NCI-H2227 treated with DMSO at 0.1 percent for 48 hours (cell line): ENCODE measurements around the gene OR6J1.
A peak's percentile ranks its signal among the peaks of the same experiment; 100 is the strongest.
"Not testable (repeated sequence)": the region's sequence is repeated elsewhere in the genome, so short reads cannot be mapped to it uniquely, and the experiment has no call there.

Experiments used
- DNase-seq: peaks from one replicate; lab custom pipeline; 2025; lab: John Stamatoyannopoulos, UW

The OR6J1 gene

DNA sequence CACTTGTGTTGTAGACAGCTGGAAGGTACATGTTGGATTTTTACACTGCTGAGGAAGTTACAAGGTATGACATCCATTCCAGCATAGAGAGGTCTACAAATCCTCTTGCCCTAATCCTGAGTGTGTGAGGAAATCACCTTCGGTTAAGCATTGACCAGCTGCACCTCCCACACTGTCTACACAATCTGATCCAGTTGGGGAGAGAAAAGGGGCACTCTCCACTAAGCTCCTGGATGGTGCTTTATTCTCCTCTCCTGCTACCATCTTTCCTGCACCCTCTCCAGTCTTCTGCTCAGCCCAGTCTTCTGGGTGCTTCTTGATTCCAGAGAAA, at the start of gene OR6J1:
Gene OR6J1 (minus strand): TSS at position 48 of the 331 bp plus-strand sequence. CDS start 9,541 bp downstream, outside the sequence.
- no peak for DNase-seq

GRCh38 chr14:22692194-22692593, 48.0 kb upstream of the OR6J1 start:
- DNase-seq: no peak

DNA sequence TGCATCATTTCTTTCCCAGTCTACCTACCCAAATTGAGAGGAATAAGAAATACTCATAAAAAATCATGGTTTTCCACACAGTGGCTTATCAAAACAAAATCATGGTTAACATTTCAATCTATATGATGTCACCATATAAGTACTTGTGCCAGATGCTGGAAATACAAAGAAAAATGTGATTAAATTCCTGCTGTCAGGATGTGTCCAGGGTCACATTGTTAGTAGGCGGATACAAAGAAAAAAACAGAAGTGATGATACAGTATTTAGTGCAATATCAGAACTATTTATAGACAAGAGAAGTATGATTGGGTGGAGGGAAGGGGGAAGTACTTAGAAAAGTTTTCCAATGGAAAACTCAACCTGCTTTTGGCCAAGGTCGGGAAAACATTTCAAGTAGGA, 47.0 kb upstream of the OR6J1 start:
- no peak for DNase-seq

DNA sequence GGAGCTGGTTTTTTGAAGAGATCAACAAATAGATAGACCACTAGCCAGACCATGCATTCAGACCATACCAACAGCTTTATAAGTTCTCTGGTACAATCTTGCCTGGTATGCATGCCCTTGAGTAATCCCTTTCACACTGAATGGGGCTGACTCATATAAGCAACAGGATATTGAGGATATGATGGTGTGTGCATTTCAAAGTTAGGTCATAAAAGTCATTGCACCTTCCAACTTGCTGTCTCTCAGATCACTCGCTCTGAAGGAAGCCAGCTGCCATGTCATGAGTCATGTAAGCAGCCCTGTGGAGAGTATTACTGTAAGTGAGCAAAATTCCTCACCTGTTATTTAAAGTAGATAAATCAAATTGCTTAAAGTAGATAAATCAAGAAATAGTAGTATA, 45.0 kb upstream of the OR6J1 start:
- no peak for DNase-seq

DNA sequence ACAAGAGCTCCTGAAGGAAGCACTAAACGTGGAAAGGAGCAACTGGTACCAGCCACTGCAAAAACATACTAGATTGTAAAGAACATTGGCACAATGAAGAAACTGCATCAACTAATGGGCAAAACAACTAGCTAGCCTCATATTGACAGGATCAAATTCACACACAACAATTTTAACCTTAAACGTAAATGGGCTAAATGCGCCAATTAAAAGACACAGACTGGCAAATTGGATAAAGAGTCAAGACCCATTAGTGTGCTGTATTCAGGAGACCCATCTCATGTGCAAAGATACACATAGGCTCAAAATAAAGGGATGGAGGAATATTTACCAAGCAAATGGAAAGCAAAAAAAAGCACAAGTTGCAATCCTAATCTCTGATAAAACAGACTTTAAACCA, 43.8 kb upstream of the OR6J1 start:
- not testable (repeated sequence) for DNase-seq

- not testable (repeated sequence) for DNase-seq
These were observed 42.0 kb upstream of the OR6J1 start for GRCh38 chr14:22686176-22686611.

DNA sequence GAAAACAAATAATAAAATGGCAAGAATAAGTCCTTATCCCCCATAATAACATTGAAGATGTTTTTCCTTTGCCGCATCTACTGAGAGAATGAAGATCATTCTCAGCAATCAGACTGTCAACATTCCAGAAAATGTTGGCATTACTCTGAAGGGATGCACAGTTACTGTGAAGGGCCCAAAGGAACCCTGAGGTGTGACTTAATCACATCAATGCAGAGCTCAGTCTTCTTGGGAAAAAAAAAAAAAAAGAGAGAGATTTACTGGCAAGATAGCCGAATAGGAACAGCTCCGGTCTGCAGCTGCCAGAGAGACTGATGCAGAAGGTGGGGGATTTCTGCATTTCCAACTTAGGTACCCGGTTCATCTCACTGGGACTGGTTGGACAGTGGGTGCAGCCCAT, 41.3 kb upstream of the OR6J1 start:
- no peak for DNase-seq

DNA sequence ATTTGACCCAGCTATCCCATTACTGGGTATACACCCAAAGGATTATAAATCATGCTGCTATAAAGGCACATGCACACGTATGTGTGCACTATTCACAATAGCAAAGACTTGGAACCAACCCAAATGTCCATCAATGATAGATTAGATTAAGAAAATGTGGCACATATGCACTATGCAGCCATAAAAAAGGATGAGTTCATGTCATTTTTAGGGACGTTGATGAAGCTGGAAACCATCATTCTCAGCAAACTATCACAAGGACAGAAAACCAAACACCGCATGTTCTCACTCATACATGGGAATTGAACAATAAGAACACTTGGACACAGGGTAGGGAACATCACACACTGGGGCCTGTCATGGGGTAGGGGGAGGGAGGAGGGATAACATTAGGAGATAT, 39.3 kb upstream of the OR6J1 start:
- DNase-seq: not testable (repeated sequence)

GRCh38 chr14:22678221-22678620, 34.1 kb upstream of the OR6J1 start:
- no peak for DNase-seq

DNA sequence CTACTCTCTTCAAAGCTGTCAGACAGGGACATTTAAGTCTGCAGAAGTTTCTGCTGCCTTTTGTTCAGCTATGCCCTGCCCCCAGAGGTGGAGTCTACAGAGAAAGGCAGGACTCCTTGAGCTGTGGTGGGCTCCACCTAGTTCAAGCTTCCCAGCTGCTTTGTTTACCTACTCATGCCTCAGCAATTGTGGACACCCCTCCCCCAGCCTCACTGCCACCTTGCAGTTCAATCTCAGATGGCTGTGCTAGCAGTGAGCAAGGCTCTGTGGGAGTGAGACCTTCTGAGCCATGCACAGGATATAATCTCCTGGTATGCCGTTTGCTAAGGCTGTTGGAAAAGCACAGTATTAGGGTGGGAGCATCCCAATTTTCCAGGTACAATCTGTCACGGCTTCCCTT, 33.4 kb upstream of the OR6J1 start:
- DNase-seq: not testable (repeated sequence)

GRCh38 chr14:22671622-22672021, 27.5 kb upstream of the OR6J1 start:
- DNase-seq: no peak

GRCh38 chr14:22668863-22669262, 24.7 kb upstream of the OR6J1 start:
- no peak for DNase-seq

- DNase-seq: no peak
These were observed 24.3 kb upstream of the OR6J1 start for GRCh38 chr14:22668417-22668816.

GRCh38 chr14:22667881-22668280, 23.7 kb upstream of the OR6J1 start:
- no peak for DNase-seq

DNA sequence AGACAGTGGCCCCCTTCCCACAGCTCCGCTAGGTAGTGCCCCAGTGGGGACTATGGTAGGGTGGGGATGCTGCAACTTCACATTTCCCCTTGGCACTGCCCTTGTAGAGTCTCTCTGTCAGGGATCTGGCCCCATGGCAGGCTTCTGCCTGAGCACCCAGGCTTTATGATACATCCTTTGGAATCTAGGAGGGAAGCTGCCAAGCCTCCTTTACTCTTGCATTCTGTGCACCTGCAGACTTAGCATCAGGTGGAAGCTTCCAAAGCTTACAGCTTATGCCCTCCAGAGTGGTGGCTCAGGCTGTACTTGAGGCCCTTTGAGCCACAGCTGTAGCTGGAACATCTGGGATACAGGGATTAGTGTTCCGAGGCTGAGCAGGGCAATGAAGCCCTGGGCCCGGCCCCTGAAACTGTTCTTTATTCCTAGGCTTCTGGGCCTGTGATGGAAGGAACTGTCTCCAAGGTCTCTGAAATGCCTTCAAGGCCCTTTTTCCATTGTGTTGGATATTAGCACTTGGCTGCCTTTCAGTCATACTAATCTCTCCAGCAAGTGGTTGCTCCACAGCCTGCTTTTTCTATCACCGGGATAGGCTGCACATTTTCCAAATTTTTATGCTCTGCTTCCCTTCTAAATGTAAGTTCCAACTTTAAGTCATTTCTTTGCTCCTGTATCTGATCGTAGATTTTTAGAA, 22.2 kb upstream of the OR6J1 start:
- DNase-seq: no peak

- DNase-seq: no peak
These were observed 20.1 kb upstream of the OR6J1 start for GRCh38 chr14:22664261-22664660.

- DNase-seq: no peak
These were observed 16.5 kb upstream of the OR6J1 start for GRCh38 chr14:22660654-22661053.

DNA sequence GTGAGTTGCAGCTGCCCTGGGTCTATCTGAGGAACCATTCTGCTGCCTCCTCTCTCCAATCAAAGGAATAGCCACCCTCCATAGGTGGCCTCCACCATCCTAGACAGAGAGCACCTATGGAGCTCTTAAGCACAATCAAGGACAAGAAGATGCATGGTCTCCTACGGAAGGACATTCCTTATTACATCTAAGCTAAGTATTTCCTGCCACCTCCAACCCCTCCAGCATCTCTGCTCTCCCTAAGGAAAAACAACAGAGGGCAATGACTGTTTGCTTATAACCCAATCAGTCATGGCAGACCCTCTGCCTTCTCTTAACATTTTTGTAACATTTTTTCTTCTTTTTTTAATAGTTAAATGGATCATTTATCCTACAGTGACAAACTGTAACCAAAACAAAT, 14.8 kb upstream of the OR6J1 start:
- no peak for DNase-seq

- DNase-seq: no peak
These were observed 13.7 kb upstream of the OR6J1 start for GRCh38 chr14:22657861-22658260.

DNA sequence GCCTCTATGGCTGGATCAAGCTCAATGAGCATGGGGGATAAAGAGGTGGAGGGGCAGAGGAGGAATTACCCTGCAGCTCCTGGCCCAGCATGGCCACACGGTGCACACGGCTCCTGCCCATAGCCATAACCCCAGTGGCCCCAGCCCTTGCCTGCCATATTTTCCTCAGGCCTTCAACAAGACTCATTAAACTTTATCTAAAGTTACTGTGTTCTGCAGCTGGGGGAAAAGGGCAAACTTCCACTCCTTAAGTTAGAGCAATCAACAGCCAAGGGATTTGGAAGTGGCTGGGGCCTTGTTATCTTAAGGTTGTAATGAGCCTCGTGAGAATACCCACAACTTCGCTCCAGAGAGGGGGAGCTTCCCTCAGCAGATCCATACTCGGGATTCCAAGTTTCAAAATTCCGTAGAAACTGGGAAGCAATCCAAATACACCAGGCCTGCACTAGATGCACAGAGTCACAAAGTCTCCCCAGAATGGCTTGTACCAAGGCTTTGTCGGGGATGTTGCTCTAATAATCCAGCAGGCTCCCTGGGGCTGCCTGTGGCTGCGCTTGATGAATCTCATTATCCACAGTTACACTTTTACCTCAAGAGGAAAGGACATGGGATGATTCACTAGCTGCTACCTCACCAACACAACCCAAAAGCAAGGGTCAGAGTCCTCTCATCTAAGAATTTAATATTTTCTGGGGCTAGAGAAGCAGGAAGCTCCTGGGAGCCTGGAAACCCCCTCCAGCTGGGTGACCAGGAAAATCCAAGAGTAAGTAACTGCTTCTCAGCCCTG, 13.0 kb upstream of the OR6J1 start:
- DNase-seq: no peak

- DNase-seq: no peak
These were observed 12.1 kb upstream of the OR6J1 start for GRCh38 chr14:22656226-22656625.

DNA sequence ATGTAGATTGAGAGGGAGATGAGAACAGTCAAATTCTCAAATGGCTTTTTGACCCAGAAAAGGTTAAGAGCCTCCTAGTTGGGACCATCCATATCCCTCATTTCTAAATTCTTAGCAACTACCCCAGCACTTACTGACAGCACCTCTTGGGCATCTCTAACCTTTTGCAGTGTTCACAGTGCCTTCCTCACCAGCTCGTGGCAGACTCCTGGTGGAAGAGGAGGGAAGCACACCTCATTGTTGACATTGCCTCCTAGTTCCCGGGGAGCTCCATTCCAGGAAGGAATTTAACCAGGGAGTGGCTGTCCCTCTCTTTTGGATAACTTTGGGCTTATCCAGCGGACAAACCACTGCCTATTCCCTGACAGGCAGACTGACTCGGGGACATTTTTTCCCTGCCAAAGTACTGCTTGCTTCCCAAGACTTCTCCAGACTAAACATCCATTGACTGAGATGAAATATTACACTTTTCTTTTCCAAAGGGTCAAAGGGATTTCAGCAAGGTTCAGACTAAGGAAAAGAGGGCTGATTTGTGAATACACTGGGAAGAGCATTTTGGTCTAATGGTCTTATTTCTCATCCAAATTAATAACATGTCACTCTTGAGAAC, 9.0 kb upstream of the OR6J1 start:
- DNase-seq: peak; percentile 30

DNA sequence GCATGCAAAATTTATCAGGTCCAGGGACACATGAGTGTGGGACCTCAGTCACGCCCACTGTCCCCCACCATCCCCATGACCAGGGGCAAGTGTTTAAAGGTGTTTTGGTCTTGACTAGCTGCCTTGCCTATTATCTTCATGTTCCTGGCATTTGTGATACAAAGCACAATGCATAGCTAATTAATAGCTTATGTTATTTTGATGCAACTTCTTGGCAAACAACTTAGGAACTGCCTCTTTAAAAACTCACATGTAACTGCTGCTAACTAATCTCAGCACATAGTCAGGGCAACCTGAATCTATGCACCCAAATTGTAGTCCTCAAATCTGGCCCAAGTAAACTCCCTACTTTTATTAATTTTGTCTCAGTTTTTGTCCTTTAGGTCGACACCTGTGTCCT, 7.4 kb upstream of the OR6J1 start:
- no peak for DNase-seq
